DMS 273 (cell line): ENCODE results near the gene POLD2.
"Not testable (repeated sequence)": the region's sequence is repeated elsewhere in the genome, so short reads cannot be mapped to it uniquely, and the experiment has no call there.

Source experiments
- DNase-seq: peaks from one replicate; lab custom pipeline; 2025; ENCODE audit not compliant: unreplicated experiment; lab: John Stamatoyannopoulos, UW

POLD2 gene

GRCh38 chr7:44139311-44140010, 16.1 kb upstream of the POLD2 start:
- no peak for DNase-seq

- DNase-seq, result no peak
Observed at GRCh38 chr7:44138698-44139097, 15.3 kb upstream of the POLD2 start.

GRCh38 chr7:44136731-44137130, 13.4 kb upstream of the POLD2 start:
- no peak for DNase-seq

- no peak for DNase-seq
Observed at GRCh38 chr7:44134943-44135628, 11.7 kb upstream of the POLD2 start.

GRCh38 chr7:44133295-44133694, 9.9 kb upstream of the POLD2 start:
- no peak for DNase-seq

- DNase-seq, result no peak
Observed at GRCh38 chr7:44132039-44132438, 8.7 kb upstream of the POLD2 start.

GRCh38 chr7:44131173-44132029, 8.1 kb upstream of the POLD2 start:
- peak; percentile 94 for DNase-seq

- peak; percentile 54 for DNase-seq
Observed at GRCh38 chr7:44128721-44129582, 5.6 kb upstream of the POLD2 start.

- DNase-seq, result peak; percentile 45
Observed at GRCh38 chr7:44127161-44127560, 3.8 kb upstream of the POLD2 start.

- DNase-seq, result not testable (repeated sequence)
Observed at GRCh38 chr7:44126574-44126973, 3.2 kb upstream of the POLD2 start.

- no peak for DNase-seq
Observed at GRCh38 chr7:44124822-44125202, 1.5 kb upstream of the POLD2 start.

GRCh38 chr7:44122529-44122928, 819 bp downstream of the POLD2 start:
- peak; percentile 57 for DNase-seq

- DNase-seq, result no peak
Observed at GRCh38 chr7:44121761-44122420, 1.5 kb downstream of the POLD2 start.

- DNase-seq, result no peak
Observed at GRCh38 chr7:44120395-44120794, 3.0 kb downstream of the POLD2 start.

GRCh38 chr7:44119829-44120380, 3.4 kb downstream of the POLD2 start:
- no peak for DNase-seq

- DNase-seq, result no peak
Observed at GRCh38 chr7:44117801-44118429, 5.4 kb downstream of the POLD2 start.

GRCh38 chr7:44116789-44117666, 6.3 kb downstream of the POLD2 start:
- DNase-seq, result no peak

GRCh38 chr7:44116087-44116788, 7.1 kb downstream of the POLD2 start:
- DNase-seq, result peak; percentile 45
